H1 (cell line): ENCODE data around the gene CDT1. TPM values are rescaled to one million over a fixed set of nuclear protein-coding genes. Genes with fewer than 3 reads are reported as not detected.

ENCODE experiments used
- ATF3 ChIP-seq: IDR thresholded peaks from 2 replicates; pipeline ENCODE4 v1.6.1; 2011; ENCODE audit warnings: low read depth, mild to moderate bottlenecking, low read length; ENCODE audit not compliant: insufficient read depth
- BACH1 ChIP-seq: IDR thresholded peaks from 2 replicates; pipeline ENCODE4 v1.6.1; 2012; ENCODE audit warnings: low read length, improper control_type of control experiment
- BCL11A ChIP-seq, 2 experiments: IDR thresholded peaks; one replicate each; pipeline ENCODE4 v1.6.1; 2011; ENCODE audit warnings: low read depth in 2 of 2, low read length in 2 of 2, mild to moderate bottlenecking in 2 of 2
- BRCA1 ChIP-seq: IDR thresholded peaks from 2 replicates; pipeline ENCODE4 v1.6.1; 2012; ENCODE audit warnings: low read depth, low read length, improper control_type of control experiment
- EP300 ChIP-seq, 2 experiments: IDR thresholded peaks; 1 replicate in 1 of 2; 2 replicates in 1 of 2; pipeline ENCODE4 v1.6.1; 2011 to 2012; ENCODE audit warnings: low read depth in 2 of 2, low read length in 2 of 2, mild to moderate bottlenecking in 2 of 2, borderline replicate concordance in 1 of 2, inconsistent platforms in 1 of 2, moderate library complexity in 1 of 2
- JUN ChIP-seq: IDR thresholded peaks from 2 replicates; pipeline ENCODE4 v1.6.1; 2011; ENCODE audit warnings: low read depth, mild to moderate bottlenecking, improper control_type of control experiment, low read length
- JUND ChIP-seq: IDR thresholded peaks from 2 replicates; pipeline ENCODE4 v1.6.1; 2011; ENCODE audit warnings: mild to moderate bottlenecking, improper control_type of control experiment, low read length
- KDM5A ChIP-seq: fragments of 200-600 bp; IDR thresholded peaks from 2 replicates; pipeline ENCODE4 v1.7.1; 2012; ENCODE audit warnings: mild to moderate bottlenecking, low read length, inconsistent platforms, mixed read lengths
- RFX5 ChIP-seq: IDR thresholded peaks from 2 replicates; pipeline ENCODE4 v1.6.1; 2011; ENCODE audit warnings: low read depth, low read length, improper control_type of control experiment, borderline replicate concordance
- SIN3A ChIP-seq, 2 experiments: IDR thresholded peaks in 1 of 2; conservative IDR thresholded peaks in 1 of 2; 2 replicates each; pipeline ENCODE4 v1.6.1; 2011 to 2012; ENCODE audit warnings: low read length in 2 of 2, improper control_type of control experiment in 1 of 2, low read depth in 1 of 2, mild to moderate bottlenecking in 1 of 2
- TAF1 ChIP-seq: IDR thresholded peaks from 2 replicates; pipeline ENCODE4 v1.6.1; 2011; ENCODE audit warnings: mild to moderate bottlenecking, low read depth, low read length
- TCF12 ChIP-seq: IDR thresholded peaks from 2 replicates; pipeline ENCODE4 v1.6.1; 2011; ENCODE audit warnings: low read depth, mild to moderate bottlenecking, low read length
- polyA plus RNA-seq, 7 experiments: library from polyadenylated mRNA; depleted of rRNA in 3 of 7; stranded (reverse) in 5 of 7; unstranded in 2 of 7; fragments of >200 nt in 5 of 7; fragments of 200-250 nt in 2 of 7; gene quantifications; 1 replicate in 5 of 7; 2 replicates in 1 of 7; 4 replicates in 1 of 7; pipeline versions ENCODE4 v1.2.1 to v1.2.3, GENCODE V29; 2011 to 2013; ENCODE audit warnings: missing spikeins in 2 of 7, mixed read lengths in 2 of 7
- total RNA-seq: library from RNA; stranded (reverse); fragmentation: NEBNext Ultra II Directional; extraction: Animal tissue kit (Norgen Biotek cat#: 25700); gene quantifications from 2 replicates; pipeline ENCODE4 v1.2.1, GENCODE V29; 2021

CDT1 gene
- total and polyA plus RNA-seq, 2 of the 8 experiments (the other 6 are each of a cell fraction or from before 2014, with no cell fraction given): 76.7 to 95.4 TPM

- TF ChIP-seq ATF3 (no peak), EP300 (IDR thresholded peaks at IDR 0.05; ENCODE audit: borderline replicate concordance in 1 of 2, low read depth in 2 of 2, low read length in 2 of 2) (no peak), KDM5A (no peak), BRCA1 (no peak), BCL11A (IDR thresholded peaks at IDR 0.05; ENCODE audit: low read depth in 2 of 2, low read length in 2 of 2) (no peak), TAF1 (no peak), RFX5 (no peak), BACH1 (no peak), JUND (no peak), TCF12 (no peak), JUN (no peak), SIN3A (conservative IDR thresholded peaks at IDR 0.05 in 1 of 2, IDR thresholded peaks at IDR 0.05 in 1 of 2; ENCODE audit: low read depth in 1 of 2, low read length in 2 of 2) (peak in 1 of 2 experiments; percentile 75; a peak in 2 of 4 replicates)
These were observed 54.2 kb downstream of the CDT1 start (continued) for GRCh38 chr16:88857728-88858339.

Other genes with a start within 250 kb of the CDT1 start
- gene ZC3H18, start 233.4 kb upstream of the CDT1 start, total RNA-seq: 70.3 and 73.2 TPM in 2 replicates
- 12.1 and 19.2 TPM in 2 replicates for gene ZC3H18, start 233.4 kb upstream of the CDT1 start, polyA plus RNA-seq (2011; rRNA removed)
- 1.1 and 1.4 TPM in 2 replicates for gene IL17C, start 165.2 kb upstream of the CDT1 start, total RNA-seq
- gene IL17C, start 165.2 kb upstream of the CDT1 start, polyA plus RNA-seq (2011; rRNA removed): 1.9 and 3.0 TPM in 2 replicates
- 136 and 161 TPM in 2 replicates for gene CYBA, start 152.7 kb upstream of the CDT1 start, total RNA-seq
- gene CYBA, start 152.7 kb upstream of the CDT1 start, polyA plus RNA-seq (2011; rRNA removed): 254 and 340 TPM in 2 replicates
- 77.3 and 80.6 TPM in 2 replicates for gene MVD, start 140.7 kb upstream of the CDT1 start, total RNA-seq
- gene MVD, start 140.7 kb upstream of the CDT1 start, polyA plus RNA-seq (2011; rRNA removed): 47.2 and 72.1 TPM in 2 replicates
- gene SNAI3, start 117.3 kb upstream of the CDT1 start, total RNA-seq: 8.5 and 8.7 TPM in 2 replicates
- 13.3 and 15.8 TPM in 2 replicates for gene SNAI3, start 117.3 kb upstream of the CDT1 start, polyA plus RNA-seq (2011; rRNA removed)
- gene RNF166, start 97.4 kb upstream of the CDT1 start, total RNA-seq: 28.7 and 31.2 TPM in 2 replicates
- 29.8 and 36.6 TPM in 2 replicates for gene RNF166, start 97.4 kb upstream of the CDT1 start, polyA plus RNA-seq (2011; rRNA removed)
- 42.9 and 49.7 TPM in 2 replicates for gene CTU2, start 97.3 kb upstream of the CDT1 start, total RNA-seq
- 32.7 and 45.4 TPM in 2 replicates for gene CTU2, start 97.3 kb upstream of the CDT1 start, polyA plus RNA-seq (2011; rRNA removed)
- 63.6 and 67.5 TPM in 2 replicates for gene PIEZO1, start 18.6 kb upstream of the CDT1 start, total RNA-seq
- 42.3 and 62.6 TPM in 2 replicates for gene PIEZO1, start 18.6 kb upstream of the CDT1 start, polyA plus RNA-seq (2011; rRNA removed)
- 221 and 244 TPM in 2 replicates for gene APRT, start 8.1 kb downstream of the CDT1 start, total RNA-seq
- gene APRT, start 8.1 kb downstream of the CDT1 start, polyA plus RNA-seq (2011; rRNA removed): 267 and 272 TPM in 2 replicates
- gene GALNS, start 53.2 kb downstream of the CDT1 start, total RNA-seq: 17.8 and 22.4 TPM in 2 replicates
- gene GALNS, start 53.2 kb downstream of the CDT1 start, polyA plus RNA-seq (2011; rRNA removed): 8.9 and 12.7 TPM in 2 replicates
- 94.0 and 98.7 TPM in 2 replicates for gene TRAPPC2L, start 53.3 kb downstream of the CDT1 start, total RNA-seq
- gene TRAPPC2L, start 53.3 kb downstream of the CDT1 start, polyA plus RNA-seq (2011; rRNA removed): 113 and 133 TPM in 2 replicates
- not detected in 2 replicates for gene PABPN1L, start 62.9 kb downstream of the CDT1 start, total RNA-seq
- gene PABPN1L, start 62.9 kb downstream of the CDT1 start, polyA plus RNA-seq (2011; rRNA removed): not detected in 2 replicates
- gene CBFA2T3, start 173.4 kb downstream of the CDT1 start, total RNA-seq: 1.3 and 2.7 TPM in 2 replicates
- gene CBFA2T3, start 173.4 kb downstream of the CDT1 start, polyA plus RNA-seq (2011; rRNA removed): 0.51 and 1.5 TPM in 2 replicates